ENCODE data around the gene SYNCRIP. TPM values are rescaled to one million over a fixed set of nuclear protein-coding genes. Genes with fewer than 3 reads are reported as not detected.
"Not testable (repeated sequence)": the region's sequence is repeated elsewhere in the genome, so short reads cannot be mapped to it uniquely, and the experiment has no call there.

SYNCRIP gene
- total RNA-seq, 1 experiment from 2014 or later, result 164 TPM

DNA sequence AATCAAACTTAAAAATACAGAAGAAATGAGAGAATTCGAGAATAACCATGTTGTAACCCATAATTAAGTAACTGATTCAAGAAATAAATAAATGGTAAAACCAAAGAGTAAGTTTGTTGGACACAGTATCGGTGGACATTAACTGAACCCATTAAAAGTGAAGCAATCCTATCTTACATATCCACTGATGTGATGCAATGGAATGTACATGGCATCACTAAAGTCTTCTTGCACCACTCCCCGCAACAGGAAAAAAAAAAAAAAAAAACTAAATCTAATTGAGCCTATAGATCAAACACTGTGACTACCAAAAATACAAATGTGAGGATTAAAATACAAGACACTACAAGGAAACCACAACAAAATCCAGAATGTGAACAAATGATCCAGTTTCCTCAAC, 56.9 kb downstream of the SYNCRIP start:
- H3K9me3 Mint-ChIP-seq (ENCODE audit: low read depth, unreplicated experiment), result peaks cover 17% of the 10 kb centered on the region
- H3K27me3 Mint-ChIP-seq (ENCODE audit: unreplicated experiment), result no peaks in the 10 kb centered on the region
- TF ChIP-seq CTCF (IDR thresholded peaks at IDR 0.05; ENCODE audit: unreplicated experiment), result no peak
- intact Hi-C loops (cut with micrococcal nuclease; ENCODE audit: unreplicated experiment), result no loop called here
- no peak overlapping the region for H3K27ac Mint-ChIP-seq (ENCODE audit: unreplicated experiment)
- no peak overlapping the region for H3K4me3 Mint-ChIP-seq (ENCODE audit: low read depth, unreplicated experiment)
- no peak for DNase-seq
- peaks cover 8% of the 10 kb centered on the region for H3K36me3 Mint-ChIP-seq (ENCODE audit: insufficient read depth, unreplicated experiment)
- CTCF ChIA-PET, result no interaction called here
- peaks cover 16% of the 10 kb centered on the region for H3K4me1 Mint-ChIP-seq (ENCODE audit: low read depth, unreplicated experiment)
- no TSS peak for BruUV-seq (replicated peaks)

DNA sequence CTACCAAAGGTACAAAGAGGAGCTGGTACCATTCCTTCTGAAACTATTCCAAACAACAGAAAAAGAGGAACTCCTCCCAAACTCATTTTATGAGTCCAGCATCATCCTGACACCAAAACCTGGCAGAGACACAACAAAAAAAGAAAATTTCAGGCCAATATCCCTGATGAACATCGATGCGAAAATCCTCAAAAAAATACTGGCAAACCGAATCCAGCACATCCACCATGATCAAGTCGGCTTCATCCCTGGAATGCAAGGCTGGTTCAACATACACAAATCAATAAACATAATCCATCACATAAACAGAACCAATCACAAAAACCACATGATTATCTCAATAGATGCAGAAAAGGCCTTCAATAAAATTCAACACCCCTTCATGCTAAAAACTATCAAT, 59.9 kb downstream of the SYNCRIP start:
- H3K27me3 Mint-ChIP-seq (ENCODE audit: unreplicated experiment); CTCF ChIA-PET; H3K4me3 Mint-ChIP-seq (ENCODE audit: low read depth, unreplicated experiment); H3K9me3 Mint-ChIP-seq (ENCODE audit: low read depth, unreplicated experiment); DNase-seq; H3K27ac Mint-ChIP-seq (ENCODE audit: unreplicated experiment); H3K36me3 Mint-ChIP-seq (ENCODE audit: insufficient read depth, unreplicated experiment); intact Hi-C loops (cut with micrococcal nuclease; ENCODE audit: unreplicated experiment); BruUV-seq (replicated peaks): not testable (repeated sequence)
- H3K4me1 Mint-ChIP-seq (ENCODE audit: low read depth, unreplicated experiment), result peaks cover 25% of the 10 kb centered on the region

DNA sequence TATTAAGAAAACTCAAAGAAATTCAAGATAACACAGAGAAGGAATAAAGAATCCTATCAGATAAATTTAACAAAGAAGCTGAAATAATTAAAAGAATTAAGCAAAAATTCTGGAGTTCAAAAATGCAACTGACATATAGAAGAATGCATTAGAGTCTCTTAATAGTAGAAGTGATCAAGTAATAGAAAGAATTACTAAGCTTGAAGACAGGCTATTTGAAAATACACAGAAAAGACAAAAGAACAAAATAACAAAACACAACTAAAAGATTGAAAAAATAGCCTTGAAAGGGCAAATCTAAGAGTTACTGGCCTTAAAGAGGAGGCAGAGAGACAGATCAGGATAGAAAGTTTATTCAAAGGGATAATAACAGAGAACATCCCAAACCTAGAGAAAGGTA, 61.1 kb downstream of the SYNCRIP start:
- DNase-seq, result no peak
- intact Hi-C loops (cut with micrococcal nuclease; ENCODE audit: unreplicated experiment), result no loop called here
- TF ChIP-seq CTCF (IDR thresholded peaks at IDR 0.05; ENCODE audit: unreplicated experiment), result no peak
- no peaks in the 10 kb centered on the region for H3K27me3 Mint-ChIP-seq (ENCODE audit: unreplicated experiment)
- H3K9me3 Mint-ChIP-seq (ENCODE audit: low read depth, unreplicated experiment), result peaks cover 5% of the 10 kb centered on the region
- no peak overlapping the region for H3K4me3 Mint-ChIP-seq (ENCODE audit: low read depth, unreplicated experiment)
- no TSS peak for BruUV-seq (replicated peaks)
- H3K4me1 Mint-ChIP-seq (ENCODE audit: low read depth, unreplicated experiment), result peaks cover 25% of the 10 kb centered on the region
- H3K36me3 Mint-ChIP-seq (ENCODE audit: insufficient read depth, unreplicated experiment), result no peaks in the 10 kb centered on the region
- CTCF ChIA-PET, result no interaction called here
- H3K27ac Mint-ChIP-seq (ENCODE audit: unreplicated experiment), result peak overlapping the region; percentile 32

- peak overlapping the region; percentile 60 for H3K27ac Mint-ChIP-seq (ENCODE audit: unreplicated experiment)
- intact Hi-C loops (cut with micrococcal nuclease; ENCODE audit: unreplicated experiment), result no loop called here
- no peaks in the 10 kb centered on the region for H3K27me3 Mint-ChIP-seq (ENCODE audit: unreplicated experiment)
- BruUV-seq (replicated peaks), result no TSS peak
- no peaks in the 10 kb centered on the region for H3K36me3 Mint-ChIP-seq (ENCODE audit: insufficient read depth, unreplicated experiment)
- TF ChIP-seq CTCF (IDR thresholded peaks at IDR 0.05; ENCODE audit: unreplicated experiment), result no peak
- CTCF ChIA-PET, result no interaction called here
- DNase-seq, result peak; percentile 24
- peaks cover 25% of the 10 kb centered on the region for H3K4me1 Mint-ChIP-seq (ENCODE audit: low read depth, unreplicated experiment)
- peak overlapping the region; percentile 35 for H3K4me3 Mint-ChIP-seq (ENCODE audit: low read depth, unreplicated experiment)
- H3K9me3 Mint-ChIP-seq (ENCODE audit: low read depth, unreplicated experiment), result peaks cover 5% of the 10 kb centered on the region
Observed at GRCh38 chr6:85580878-85581267, 61.8 kb downstream of the SYNCRIP start.

DNA sequence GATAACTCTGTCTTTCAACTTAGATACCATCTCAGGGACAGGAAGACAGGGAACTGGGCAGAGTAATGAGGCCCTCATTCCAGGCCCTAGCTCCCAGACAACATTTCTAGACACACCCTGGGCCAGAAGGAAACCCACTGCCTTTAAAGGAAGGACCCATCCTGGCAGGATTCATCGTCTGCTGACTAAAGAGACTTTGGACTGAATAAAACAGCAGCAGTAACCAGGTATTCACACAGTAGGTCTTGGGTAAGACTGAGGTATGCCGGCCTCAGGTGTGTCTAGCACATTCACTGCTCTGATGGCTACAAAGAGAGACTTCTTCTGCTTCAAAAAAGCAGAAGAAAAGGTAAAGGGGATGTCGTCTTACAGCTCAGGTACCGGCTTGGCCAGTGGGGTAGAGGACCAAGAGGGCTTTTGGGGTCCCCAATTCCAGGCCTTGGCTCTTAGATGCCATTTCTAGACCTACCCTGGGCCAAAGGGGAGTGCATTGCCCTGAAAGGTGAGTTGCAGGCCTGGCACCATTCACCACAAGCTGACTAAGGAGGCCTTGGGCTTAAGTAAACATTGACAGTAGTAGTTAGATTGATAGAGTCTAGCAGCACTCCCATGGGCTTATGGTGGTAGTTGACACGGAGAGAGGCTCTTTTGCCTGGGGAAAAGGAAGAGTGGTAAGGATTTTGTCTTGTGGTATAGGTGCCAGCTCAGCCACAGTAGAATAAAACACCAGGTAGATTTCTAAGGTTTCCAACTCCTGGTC, 62.4 kb downstream of the SYNCRIP start:
- Mint-ChIP-seq H3K4me3 (ENCODE audit: low read depth, unreplicated experiment) (peak overlapping the region; percentile 35), H3K4me1 (ENCODE audit: low read depth, unreplicated experiment) (peaks cover 25% of the 10 kb centered on the region), H3K27ac (ENCODE audit: unreplicated experiment) (peak overlapping the region; percentile 60), H3K27me3 (ENCODE audit: unreplicated experiment) (no peaks in the 10 kb centered on the region), H3K9me3 (ENCODE audit: low read depth, unreplicated experiment) (peaks cover 5% of the 10 kb centered on the region), H3K36me3 (ENCODE audit: insufficient read depth, unreplicated experiment) (no peaks in the 10 kb centered on the region)
- intact Hi-C loops (cut with micrococcal nuclease; ENCODE audit: unreplicated experiment), result no loop called here
- no peak for TF ChIP-seq CTCF (IDR thresholded peaks at IDR 0.05; ENCODE audit: unreplicated experiment)
- peak; percentile 32 for DNase-seq
- CTCF ChIA-PET, result no interaction called here
- no TSS peak for BruUV-seq (replicated peaks)

All from Calu3 (cell line).